Heart left ventricle (tissue), 13 donors: ENCODE measurements around the gene ZNF337.

Source experiments
- CTCF ChIP-seq, 12 donors: fragments of 200-600 bp; sonication (generic) in 4 of 12; IDR thresholded peaks; one replicate each; pipeline versions ENCODE4 v1.5.0 to v1.8.0; 2018 to 2022; ENCODE audit warnings: antibody characterized with exemption in 12 of 12, mild to moderate bottlenecking in 5 of 12
- POLR2A ChIP-seq, 2 donors: fragments of 450-650 bp; IDR thresholded peaks; one replicate each; pipeline ENCODE4 v1.6.1; 2017; ENCODE audit warnings: antibody characterized with exemption in 2 of 2, mild to moderate bottlenecking in 2 of 2, moderate library complexity in 2 of 2
- donor health status: ischemic (EF 13 %, LVEDD 7.1; RV severe dilation, severe dysfunction).
- donor health status: DM: no; HTN: yes; CAD: no.
- donor health status: DM: no; HTN: no; CAD: no.
- donor health status: ischemic (EF 25% LVEDD 6.9; RV normal size, moderate dysfunction).
- donor health status: ischemic (EF 25% LVEDD 5.7; RV mildly dilated, moderate dysfunction).
- donor health status: ischemic (EF 35%, LVEDD 5.7; RV mildly dilated, moderate dysfunction).
- donor health status: nonischemic (EF 11% LVEDD 7.7; RV severe dilation, severe dysfunction).
- donor health status: DM: yes; HTN: yes; CAD: no.
- donor health status: PGD.
- donor health status: ischemic (EF 29% LVEDD 5.4; RV normal size, mild dysfunction).
- donor health status: nonischemic (EF 23%, LVEDD 6.1; RV moderate dilation, normal function).

- TF ChIP-seq CTCF (IDR thresholded peaks at IDR 0.05): no peak
- no peak for TF ChIP-seq POLR2A (IDR thresholded peaks at IDR 0.05)
These were observed 29.7 kb upstream of the ZNF337 start for GRCh38 chr20:25726357-25726756.
